Endothelial cell of umbilical vein (primary cell): ENCODE results near the gene C2CD4D. TPM values are rescaled to one million over a fixed set of nuclear protein-coding genes. Genes with fewer than 3 reads are reported as not detected.

Source experiments
- BruUV-seq: library from RNA; stranded (reverse); fragments of 400-500 nt; replicated peaks from 2 replicates; lab custom pipeline; 2021; lab: Mats Ljungman, UMichigan
- CTCF ChIA-PET: fragments of 300-600, 350-600 bp; sonication (Branson Sonifier 250); formaldehyde crosslinking; loops from one replicate; lab custom pipeline; 2021; ENCODE audit warnings: antibody characterized with exemption, inconsistent platforms; lab: Charles Lee
- POLR2A ChIA-PET: fragments of 300-600, 350-600 bp; sonication (Branson Sonifier 250); formaldehyde crosslinking; loops from one replicate; lab custom pipeline; 2021; ENCODE audit warnings: antibody characterized with exemption, inconsistent platforms; lab: Charles Lee
- DNase-seq: peaks from one replicate; pipeline ENCODE4 v3.0.0-alpha.2; 2011; ENCODE audit warnings: low read depth, low spot score
- FAIRE-seq: peaks from 2 replicates; lab custom pipeline; 2011; peaks lifted over from hg19 to GRCh38; lab: Jason Lieb, UNC
- H2AFZ ChIP-seq: 2 replicates; pipeline ENCODE4 v1.6.0; 2012; ENCODE audit warnings: low read depth, low read length, control low read depth, inconsistent platforms
- H3K27ac ChIP-seq: 2 replicates; pipeline ENCODE4 v1.5.1; 2011; ENCODE audit warnings: low read depth, mild to moderate bottlenecking, control low read depth, low read length, moderate library complexity; ENCODE audit not compliant: insufficient read depth
- H3K27me3 ChIP-seq, 2 experiments: 2 replicates each; pipeline versions ENCODE4 v1.6.0 to v1.6.1; 2011; ENCODE audit warnings: low read length in 2 of 2, mixed read lengths in 1 of 2; ENCODE audit not compliant: control insufficient read depth in 2 of 2, insufficient read depth in 2 of 2
- H3K36me3 ChIP-seq, 2 experiments: 2 replicates in 1 of 2; 3 replicates in 1 of 2; pipeline ENCODE4 v1.5.1; 2011; ENCODE audit warnings: low read length in 2 of 2, mild to moderate bottlenecking in 1 of 2, moderate library complexity in 1 of 2; ENCODE audit not compliant: control insufficient read depth in 2 of 2, insufficient read depth in 2 of 2; ENCODE audit errors: extremely low read depth in 1 of 2
- H3K4me1 ChIP-seq: 3 replicates; pipeline ENCODE4 v1.5.1; 2011; ENCODE audit warnings: mild to moderate bottlenecking, low read length; ENCODE audit not compliant: control insufficient read depth, insufficient read depth; ENCODE audit errors: extremely low read depth
- H3K4me2 ChIP-seq: 2 replicates; pipeline ENCODE4 v1.6.1; 2011; ENCODE audit warnings: low read length, control low read depth, mixed read lengths; ENCODE audit not compliant: insufficient read depth
- H3K4me3 ChIP-seq, 3 experiments: fragments of 200-600 bp in 1 of 3; sonication (generic), shearing (Covaris generic) in 1 of 3; replicated peaks in 1 of 3; 2 replicates each; pipeline ENCODE4 v1.5.1; 2011 to 2016; ENCODE audit warnings: control low read depth in 3 of 3, low read length in 3 of 3, mild to moderate bottlenecking in 2 of 3, inconsistent platforms in 1 of 3, low read depth in 1 of 3, moderate library complexity in 1 of 3; ENCODE audit not compliant: insufficient read depth in 1 of 3
- H3K79me2 ChIP-seq: 2 replicates; pipeline ENCODE4 v1.6.0; 2012; ENCODE audit warnings: low read length, inconsistent platforms; ENCODE audit not compliant: control insufficient read depth, insufficient read depth
- H3K9ac ChIP-seq: replicated peaks from 2 replicates; pipeline ENCODE3; 2011; ENCODE audit warnings: low read length, control low read depth; ENCODE audit not compliant: insufficient read depth; ENCODE audit errors: extremely low read depth
- H3K9me1 ChIP-seq: replicated peaks from 3 replicates; pipeline ENCODE4 v1.6.0; 2011; ENCODE audit warnings: mild to moderate bottlenecking, low read length; ENCODE audit not compliant: control insufficient read depth, insufficient read depth; ENCODE audit errors: extremely low read depth
- H3K9me3 ChIP-seq: replicated peaks from 2 replicates; pipeline ENCODE4 v1.5.1; 2012; ENCODE audit warnings: low read length, inconsistent platforms; ENCODE audit not compliant: control insufficient read depth, insufficient read depth
- H4K20me1 ChIP-seq: replicated peaks from 2 replicates; pipeline ENCODE3; 2011; ENCODE audit warnings: mild to moderate bottlenecking, low read length; ENCODE audit not compliant: control insufficient read depth, insufficient read depth; ENCODE audit errors: extremely low read depth
- CTCF ChIP-seq, 2 donors: IDR thresholded peaks; 1 replicate in 1 of 2; 2 replicates in 1 of 2; pipeline ENCODE4 v1.5.1; 2011; ENCODE audit warnings: low read length in 2 of 2, mild to moderate bottlenecking in 2 of 2, moderate library complexity in 2 of 2, control low read depth in 1 of 2, inconsistent platforms in 1 of 2, low read depth in 1 of 2; ENCODE audit not compliant: insufficient read depth in 1 of 2; ENCODE audit errors: extremely low read depth in 1 of 2
- EZH2 ChIP-seq: IDR thresholded peaks from 2 replicates; pipeline ENCODE4 v1.6.1; 2012; ENCODE audit warnings: borderline replicate concordance, low read depth, mild to moderate bottlenecking, moderate library complexity, low read length, inconsistent platforms; ENCODE audit not compliant: severe bottlenecking
- FOS ChIP-seq: IDR thresholded peaks from 2 replicates; pipeline ENCODE4 v1.6.1; 2011; ENCODE audit warnings: mild to moderate bottlenecking, low read length, moderate library complexity, borderline replicate concordance; ENCODE audit not compliant: insufficient read depth
- GATA2 ChIP-seq: IDR thresholded peaks from 2 replicates; pipeline ENCODE4 v1.7.0; 2011; ENCODE audit warnings: low read depth, mild to moderate bottlenecking, moderate library complexity, mixed read lengths, low read length; ENCODE audit not compliant: insufficient read length, insufficient read depth
- JUN ChIP-seq: IDR thresholded peaks from 2 replicates; pipeline ENCODE4 v1.6.1; 2011; ENCODE audit warnings: borderline replicate concordance, low read depth; ENCODE audit not compliant: insufficient read length, insufficient read depth
- MAX ChIP-seq: IDR thresholded peaks from 2 replicates; pipeline ENCODE4 v1.6.1; 2011; ENCODE audit not compliant: insufficient read depth, insufficient read length
- MYC ChIP-seq: IDR thresholded peaks from one replicate; pipeline ENCODE4 v1.6.1; 2011; ENCODE audit warnings: mild to moderate bottlenecking, low read depth, low read length
- POLR2A ChIP-seq: IDR thresholded peaks from 2 replicates; pipeline ENCODE4 v1.6.1; 2012; ENCODE audit warnings: low read depth, mild to moderate bottlenecking, control low read depth, low read length
- POLR2AphosphoS5 ChIP-seq: IDR thresholded peaks from 2 replicates; pipeline ENCODE4 v1.6.1; 2012; ENCODE audit warnings: low read depth, mild to moderate bottlenecking, control low read depth, low read length, moderate library complexity; ENCODE audit not compliant: insufficient read depth
- dilution Hi-C: fragments of 300-500 bp; cut with MboI; formaldehyde crosslinking; loops from one replicate; pipeline ENCODE4 v1.15.0; 2019; ENCODE audit warnings: low sequenced_read_pairs; ENCODE audit not compliant: extremely low pct_ligation_motif_present
- intact Hi-C: fragments of 100-400 bp; cut with micrococcal nuclease; formaldehyde crosslinking; loops from one replicate; pipeline ENCODE4 v1.10.0; 2022
- polyA plus RNA-seq, 4 experiments: library from polyadenylated mRNA; depleted of rRNA in 3 of 4; stranded (reverse) in 3 of 4; unstranded in 1 of 4; fragments of >200 nt; gene quantifications; 2 replicates each; pipeline versions ENCODE4 v1.2.1 to v1.2.3, GENCODE V29; 2011 to 2012; ENCODE audit warnings: missing spikeins in 1 of 4
- total RNA-seq: library from RNA; stranded (reverse); gene quantifications from 2 replicates; pipeline ENCODE4 v1.2.3, GENCODE V29; 2021

Gene C2CD4D
- total and polyA plus RNA-seq, 2 donors (not counting 3 experiments of a cell fraction or from before 2014, with no cell fraction given): not detected

GRCh38 chr1:151830055-151830454 lies 9.6 kb downstream of the C2CD4D start:
- FAIRE-seq (no peak), DNase-seq (no peak)
- no TSS peak for BruUV-seq
- no peaks in the 10 kb centered on the region for H3K9me1 ChIP-seq
- H3K4me3 ChIP-seq: no peak overlapping the region
- TF ChIP-seq MAX: no peak
- TF ChIP-seq MYC: no peak
- no peak for TF ChIP-seq JUN
- TF ChIP-seq GATA2: no peak
- no peak for TF ChIP-seq FOS
- TF ChIP-seq POLR2A: no peak
- no peak for TF ChIP-seq POLR2AphosphoS5
- no peak for TF ChIP-seq EZH2
- TF ChIP-seq CTCF (IDR thresholded peaks at IDR 0.05; ENCODE audit: extremely low read depth in 1 of 2, insufficient read depth in 1 of 2, low read depth in 1 of 2, low read length in 2 of 2): no peak
- H4K20me1 ChIP-seq: no peaks in the 10 kb centered on the region
- H2AFZ ChIP-seq: no peak overlapping the region
- no peaks in the 10 kb centered on the region for H3K79me2 ChIP-seq
- no peaks in the 10 kb centered on the region for H3K9me3 ChIP-seq
- H3K4me1 ChIP-seq: peaks cover 11% of the 10 kb centered on the region
- H3K27me3 ChIP-seq: no peaks in the 10 kb centered on the region
- intact Hi-C loops (no loop called here), dilution Hi-C loops (no loop called here)
- POLR2A ChIA-PET: no interaction called here
- H3K36me3 ChIP-seq: no peaks in the 10 kb centered on the region
- CTCF ChIA-PET: no interaction called here
- H3K9ac ChIP-seq: no peak overlapping the region
- no peak overlapping the region for H3K27ac ChIP-seq
- H3K4me2 ChIP-seq: no peak overlapping the region
